ENCODE data around the gene TRERF1.

TRERF1 gene

DNA sequence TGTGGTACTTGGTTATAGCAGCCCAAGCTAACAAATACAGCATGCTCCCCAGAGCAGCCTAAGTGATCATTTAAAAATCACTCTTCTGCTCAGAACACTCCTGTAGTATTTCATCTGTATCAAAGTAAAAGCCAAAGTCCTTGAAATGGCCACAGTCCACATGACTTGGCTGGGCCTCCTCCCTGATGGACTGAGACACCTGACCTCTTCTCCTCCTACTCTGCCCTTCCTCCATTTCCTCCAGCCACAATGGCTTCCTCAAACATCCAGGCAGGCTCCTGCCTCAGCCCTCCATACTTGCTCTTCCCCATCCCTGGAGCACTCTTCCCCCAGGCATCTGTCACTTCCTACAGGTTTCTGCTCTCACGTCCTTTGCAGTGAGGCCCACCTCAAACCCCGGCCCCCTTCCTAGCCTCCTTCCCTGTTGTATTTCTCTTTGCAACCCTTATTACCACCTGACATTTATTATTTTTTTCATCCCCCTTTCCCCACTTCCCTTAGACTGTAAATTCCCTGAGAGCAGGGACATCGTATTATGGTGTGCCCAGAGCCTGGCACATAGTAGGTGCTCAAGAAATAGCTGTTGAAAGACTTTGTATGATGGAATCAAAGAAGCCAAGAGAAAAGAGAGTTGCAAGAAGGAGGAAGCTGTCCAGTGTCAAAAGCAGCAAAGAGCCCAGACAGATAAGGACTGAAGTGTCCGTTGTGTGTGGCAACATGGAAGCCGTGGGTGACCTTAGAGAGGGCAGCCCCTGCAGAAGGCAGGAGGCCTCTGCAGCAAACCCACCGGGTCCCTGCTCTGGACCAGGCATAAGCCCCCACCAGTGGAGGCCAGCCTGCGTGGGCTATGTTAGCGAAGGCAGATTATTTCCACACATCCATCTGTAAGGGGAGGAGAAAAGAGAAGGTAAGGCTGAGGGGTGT is 87.5 kb downstream of the TRERF1 start:
- DNase-seq, result no peak

GRCh38 chr6:42361036-42361435 is 90.7 kb downstream of the TRERF1 start:
- DNase-seq, result no peak

- DNase-seq, result no peak
Measured at GRCh38 chr6:42359021-42359420, 92.7 kb downstream of the TRERF1 start.

GRCh38 chr6:42355416-42355815 is 96.3 kb downstream of the TRERF1 start:
- no peak for DNase-seq

- DNase-seq, result no peak
Measured at GRCh38 chr6:42354702-42355101, 97.0 kb downstream of the TRERF1 start.

DNA sequence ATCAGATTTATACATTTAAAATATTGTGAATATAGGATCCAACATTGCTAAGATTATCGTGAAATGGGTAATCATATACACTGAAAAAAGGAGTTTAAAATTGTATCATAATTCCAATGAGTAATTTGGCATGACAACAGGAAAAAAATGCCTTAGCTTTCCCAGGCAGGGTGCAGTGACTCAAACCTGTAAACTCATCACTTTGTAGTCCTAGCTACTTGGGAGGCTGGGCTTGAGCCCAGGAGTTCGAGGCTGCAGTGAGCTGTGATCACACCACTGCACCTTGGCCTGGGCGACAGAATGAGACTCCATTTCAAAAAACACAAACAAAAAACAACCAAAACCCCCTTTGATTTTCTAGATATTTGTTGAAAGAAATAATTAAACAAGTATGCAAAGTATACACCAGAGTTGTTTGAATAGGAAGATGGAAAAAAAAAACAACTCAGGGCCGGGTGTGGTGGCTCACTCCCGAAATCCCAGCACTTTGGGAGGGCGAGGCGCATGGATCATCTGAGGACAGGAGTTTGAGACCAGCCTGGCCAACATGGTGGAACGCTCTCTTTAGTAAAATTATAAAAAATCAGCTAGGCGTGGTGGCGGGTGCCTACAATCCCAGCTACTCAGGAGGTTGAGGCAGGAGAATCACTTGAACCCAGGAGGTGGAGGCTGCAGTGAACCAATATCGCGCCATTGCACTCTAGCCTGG is 98.7 kb downstream of the TRERF1 start:
- no peak for DNase-seq

DNA sequence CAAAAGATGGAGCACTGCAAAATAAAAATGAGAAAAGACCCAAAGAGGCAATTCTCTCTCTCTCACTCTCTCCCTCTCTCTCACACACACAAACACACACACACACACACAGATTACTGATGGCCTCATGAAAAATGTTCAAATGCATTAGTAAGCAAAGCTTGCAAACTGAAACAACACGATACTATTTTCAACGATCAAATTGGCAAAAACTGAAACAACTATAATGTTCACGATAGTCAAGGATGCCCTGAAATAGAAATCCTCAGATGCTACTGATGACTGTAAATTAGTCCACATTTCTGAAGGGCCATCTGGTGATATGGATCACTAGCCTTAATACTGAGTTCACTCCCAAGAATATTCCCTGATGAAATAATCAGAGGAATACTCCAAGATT is 100.8 kb downstream of the TRERF1 start:
- DNase-seq, result no peak

DNA sequence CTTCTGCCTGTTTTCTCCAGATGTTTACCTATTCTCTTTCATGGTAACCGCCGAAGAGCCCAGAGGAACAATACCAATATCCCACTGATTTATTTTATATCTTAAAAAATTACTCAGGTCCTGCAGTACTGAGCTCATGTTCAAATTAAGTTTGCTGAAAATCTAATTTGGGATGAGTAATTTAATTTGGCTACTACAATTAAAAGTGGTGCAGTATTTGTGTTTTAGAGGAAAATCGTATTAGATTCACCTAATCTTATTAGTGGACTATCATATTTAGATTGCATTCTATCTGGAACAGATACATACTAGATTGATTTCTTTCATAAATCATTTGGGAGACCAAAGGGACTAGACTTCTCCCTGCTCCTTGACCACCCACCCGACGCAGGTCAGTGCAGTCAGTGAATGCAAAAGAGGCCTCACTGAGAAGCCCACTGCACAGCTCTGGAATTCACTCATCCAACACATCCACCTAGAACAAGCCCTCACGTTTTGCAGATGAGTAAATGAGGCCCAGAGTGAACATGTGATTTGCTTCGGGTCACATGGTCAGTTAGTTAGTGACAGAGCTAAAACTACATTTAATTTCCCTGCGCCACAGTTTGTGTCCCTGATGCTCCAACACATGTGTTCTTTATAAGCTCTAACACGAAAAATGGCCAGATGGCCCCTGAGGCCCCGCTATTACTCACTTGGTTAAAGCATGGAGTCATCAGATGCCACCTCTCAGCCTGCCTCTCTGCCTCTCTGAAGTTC is 101.8 kb downstream of the TRERF1 start:
- DNase-seq, result peak; percentile 70

DNA sequence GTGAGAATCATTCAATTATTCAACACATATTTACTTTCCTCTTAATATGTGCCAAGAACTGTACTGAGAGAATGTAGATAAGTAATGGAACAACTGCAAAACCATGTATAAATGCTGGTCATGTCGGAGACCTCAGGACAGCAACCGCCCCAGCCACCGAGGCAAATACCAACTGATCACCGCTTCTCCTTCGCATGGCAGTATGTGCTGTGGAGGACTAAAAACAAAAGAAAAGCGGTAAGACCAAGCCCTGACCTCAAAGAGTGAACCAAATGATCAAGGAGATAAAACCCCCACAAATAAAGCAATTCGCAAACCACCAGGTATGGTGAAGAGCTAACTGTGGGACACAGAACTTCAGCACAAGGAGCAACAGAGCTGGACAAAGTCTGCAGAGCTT is 104.3 kb downstream of the TRERF1 start:
- DNase-seq, result no peak

DNA sequence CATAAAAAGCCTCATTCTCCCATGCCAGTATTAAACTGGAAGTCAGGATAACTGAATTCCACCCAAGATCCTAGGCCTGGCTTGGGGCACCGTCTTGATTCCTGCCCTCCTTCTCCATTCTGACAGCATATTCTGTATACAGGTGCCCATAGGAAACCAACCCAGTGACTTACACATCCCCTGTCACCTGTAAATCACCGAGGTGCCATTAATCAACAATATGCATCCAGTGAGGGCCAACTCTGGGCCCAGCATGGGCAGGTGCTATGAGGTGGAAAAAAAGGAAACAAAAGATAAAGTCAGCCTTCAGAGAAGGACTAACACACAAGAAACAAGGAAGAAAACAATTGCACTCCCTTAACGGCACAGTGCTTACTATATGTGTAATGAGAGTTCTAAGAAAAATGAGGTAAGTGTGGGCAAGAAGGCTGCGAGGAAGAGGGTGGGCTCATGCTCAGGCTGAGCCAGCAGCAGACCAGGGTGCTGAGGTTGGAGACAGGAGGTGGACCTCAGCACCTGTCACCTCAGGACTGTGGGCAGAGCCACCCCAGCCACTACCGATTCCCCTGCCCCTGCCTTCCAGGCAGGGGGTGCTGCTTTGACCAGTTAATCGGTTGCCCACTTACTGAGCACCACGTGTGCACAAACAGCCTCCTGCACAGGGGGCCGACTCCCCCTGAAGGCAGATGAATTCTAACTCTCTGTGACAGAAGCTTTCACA is 105.9 kb downstream of the TRERF1 start:
- no peak for DNase-seq

- DNase-seq, result no peak
Measured at GRCh38 chr6:42344756-42345155, 107.0 kb downstream of the TRERF1 start.

DNA sequence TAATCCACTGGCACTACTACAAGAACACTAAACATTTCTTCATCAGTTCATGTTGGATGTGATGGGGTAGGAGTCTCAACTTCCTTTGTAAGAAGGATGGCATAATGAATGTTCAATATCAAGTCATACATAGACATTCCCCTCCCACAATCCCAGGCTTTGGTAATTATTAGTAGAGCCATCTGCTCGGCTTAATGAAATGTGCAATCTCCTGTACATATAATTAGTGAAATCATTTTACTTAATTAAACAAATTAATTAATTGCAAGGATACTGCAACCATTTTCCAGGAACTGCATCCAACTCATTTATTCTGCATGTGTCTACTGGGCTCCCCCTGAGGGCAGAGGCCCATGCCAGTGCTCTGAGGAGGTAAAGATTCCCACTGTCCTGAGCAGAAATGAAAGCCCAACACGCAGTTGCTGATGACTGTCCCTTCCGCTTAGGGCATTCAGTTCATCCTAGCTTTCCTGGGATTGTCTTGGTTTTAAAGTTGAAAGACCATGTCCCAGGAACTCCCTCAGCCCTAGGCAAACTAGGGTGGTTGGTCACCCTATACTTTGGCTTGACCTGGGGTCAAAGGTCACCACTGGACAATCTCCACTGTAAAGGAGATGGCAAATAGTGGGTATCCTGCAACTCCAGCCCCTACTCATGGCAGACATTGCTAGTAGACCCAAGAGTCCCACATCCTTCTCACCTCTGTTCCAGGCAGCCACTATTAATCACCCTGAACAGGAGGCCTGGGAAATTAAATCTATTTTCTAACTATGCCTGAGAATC is 109.8 kb downstream of the TRERF1 start:
- no peak for DNase-seq

GRCh38 chr6:42341221-42341620 is 110.5 kb downstream of the TRERF1 start:
- no peak for DNase-seq

DNA sequence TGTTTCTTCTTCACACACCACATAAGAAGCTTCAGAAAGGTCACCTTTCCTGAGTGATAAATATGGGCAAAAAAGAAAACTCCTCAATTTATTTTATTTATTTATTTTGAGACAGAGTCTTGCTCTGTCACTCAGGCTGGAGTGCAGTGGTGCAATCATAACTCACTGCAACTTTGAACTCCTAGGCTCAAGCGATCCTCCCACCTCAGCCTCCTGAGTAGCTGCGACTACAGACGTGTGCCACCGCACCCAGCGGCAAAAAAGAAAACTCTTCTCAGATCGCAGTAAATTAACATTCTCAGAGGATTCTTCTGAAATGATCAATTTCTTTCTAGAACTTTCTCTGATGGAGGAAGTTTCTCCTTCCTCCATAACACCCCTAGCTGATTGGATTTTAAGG is 111.2 kb downstream of the TRERF1 start:
- no peak for DNase-seq

- DNase-seq, result no peak
Measured at GRCh38 chr6:42339991-42340401, 111.7 kb downstream of the TRERF1 start.

DNA sequence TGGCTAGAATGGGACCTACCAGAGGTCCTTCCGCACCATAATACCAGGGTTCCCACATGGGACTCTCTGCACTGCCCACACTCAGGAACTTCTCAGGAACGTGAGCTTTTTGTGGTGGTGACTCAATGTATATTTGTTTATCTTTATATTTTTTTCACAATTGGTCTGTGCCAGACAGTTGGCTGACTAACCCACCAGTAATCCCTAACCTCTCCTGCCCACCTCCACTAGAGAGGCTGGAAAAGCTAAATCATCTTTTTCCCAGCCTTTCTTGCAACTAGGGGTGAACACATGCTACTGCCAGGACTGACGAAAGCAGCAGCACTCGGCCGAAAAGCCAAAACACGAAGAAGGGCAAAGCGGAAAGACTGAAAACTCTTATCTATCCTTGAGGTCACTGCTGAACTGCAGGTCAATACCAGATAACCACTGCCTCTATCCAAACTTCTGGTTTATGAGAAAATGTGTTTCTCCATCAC is 112.9 kb downstream of the TRERF1 start:
- no peak for DNase-seq

DNA sequence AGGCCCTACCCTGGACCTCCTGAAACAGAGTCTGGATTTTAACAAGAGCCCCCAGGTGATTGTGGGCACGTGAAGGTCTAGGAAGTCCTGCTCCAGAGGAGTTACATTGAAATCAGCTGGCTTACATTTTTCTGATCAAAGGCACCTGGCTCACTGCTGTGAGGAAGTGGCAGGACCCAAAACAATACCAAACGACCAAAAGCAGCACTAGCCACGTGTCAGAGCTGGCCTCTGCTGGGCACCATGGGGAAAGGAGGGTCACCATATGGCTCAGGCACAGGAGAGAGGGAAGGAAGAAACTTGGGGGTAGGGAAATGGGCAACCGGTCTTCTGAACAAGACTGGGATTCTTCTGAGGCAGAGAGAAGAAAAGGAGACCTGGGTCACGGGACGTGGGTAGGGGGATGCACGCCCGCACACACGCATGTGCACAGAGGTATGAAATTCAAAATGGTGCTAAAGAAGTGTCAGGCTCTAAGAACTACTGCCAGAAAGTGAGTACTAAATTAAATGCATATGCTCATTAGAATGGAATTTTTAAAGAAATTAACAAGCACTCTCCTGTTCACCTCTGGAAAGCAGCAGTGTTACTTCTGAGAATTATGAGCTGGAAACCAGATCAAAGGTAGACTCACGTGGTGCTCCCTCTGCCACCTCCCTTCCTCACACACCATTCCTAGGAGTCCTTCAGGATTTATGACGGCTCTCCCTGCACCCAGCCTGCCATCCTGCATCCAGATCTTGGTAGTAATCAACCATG is 113.6 kb downstream of the TRERF1 start:
- DNase-seq, result no peak

GRCh38 chr6:42336431-42336830 is 115.3 kb downstream of the TRERF1 start:
- DNase-seq, result no peak

DNA sequence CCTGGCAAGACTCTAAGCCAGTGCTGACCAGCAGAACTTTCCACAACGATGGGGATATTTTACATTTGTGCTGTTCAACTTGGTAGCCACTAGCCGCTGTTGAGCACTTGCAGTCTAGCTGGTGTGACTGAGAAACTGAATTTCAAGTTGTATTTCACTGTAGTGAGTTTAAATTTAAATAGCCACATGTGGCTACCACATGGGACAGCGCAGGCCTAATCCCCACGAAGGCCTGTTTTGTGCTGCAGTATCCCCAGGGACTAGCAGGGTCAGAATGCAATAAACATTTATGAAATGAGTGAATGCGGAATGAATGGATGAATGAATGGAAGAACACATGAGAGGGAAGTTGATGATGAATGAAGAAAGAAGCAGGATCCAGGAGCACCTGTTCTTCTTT is 115.8 kb downstream of the TRERF1 start:
- no peak for DNase-seq

GRCh38 chr6:42334870-42335269 is 116.9 kb downstream of the TRERF1 start:
- DNase-seq, result no peak

DNA sequence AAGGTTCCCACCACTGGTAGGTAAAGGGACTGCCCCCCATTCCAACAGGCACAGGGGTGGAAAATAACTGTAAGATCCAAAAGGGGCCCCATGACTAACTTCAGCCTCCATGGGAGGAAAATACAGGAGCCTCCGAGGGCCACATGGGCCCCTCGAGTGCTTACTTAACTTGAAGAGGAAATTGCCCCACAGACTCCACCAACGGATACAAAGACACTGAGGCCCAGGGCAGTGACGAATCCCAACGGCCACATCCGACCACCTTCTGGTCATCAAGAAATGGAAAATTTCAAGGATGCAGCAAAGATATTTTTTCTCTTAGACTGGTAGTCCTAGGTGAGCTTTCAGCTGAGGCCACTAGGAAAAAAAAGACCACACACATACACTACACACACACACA is 118.1 kb downstream of the TRERF1 start:
- DNase-seq, result no peak
